ENCODE measurements around the gene ERGIC1.
"Not testable (repeated sequence)": the region's sequence is repeated elsewhere in the genome, so short reads cannot be mapped to it uniquely, and the experiment has no call there.

ERGIC1 gene

DNA sequence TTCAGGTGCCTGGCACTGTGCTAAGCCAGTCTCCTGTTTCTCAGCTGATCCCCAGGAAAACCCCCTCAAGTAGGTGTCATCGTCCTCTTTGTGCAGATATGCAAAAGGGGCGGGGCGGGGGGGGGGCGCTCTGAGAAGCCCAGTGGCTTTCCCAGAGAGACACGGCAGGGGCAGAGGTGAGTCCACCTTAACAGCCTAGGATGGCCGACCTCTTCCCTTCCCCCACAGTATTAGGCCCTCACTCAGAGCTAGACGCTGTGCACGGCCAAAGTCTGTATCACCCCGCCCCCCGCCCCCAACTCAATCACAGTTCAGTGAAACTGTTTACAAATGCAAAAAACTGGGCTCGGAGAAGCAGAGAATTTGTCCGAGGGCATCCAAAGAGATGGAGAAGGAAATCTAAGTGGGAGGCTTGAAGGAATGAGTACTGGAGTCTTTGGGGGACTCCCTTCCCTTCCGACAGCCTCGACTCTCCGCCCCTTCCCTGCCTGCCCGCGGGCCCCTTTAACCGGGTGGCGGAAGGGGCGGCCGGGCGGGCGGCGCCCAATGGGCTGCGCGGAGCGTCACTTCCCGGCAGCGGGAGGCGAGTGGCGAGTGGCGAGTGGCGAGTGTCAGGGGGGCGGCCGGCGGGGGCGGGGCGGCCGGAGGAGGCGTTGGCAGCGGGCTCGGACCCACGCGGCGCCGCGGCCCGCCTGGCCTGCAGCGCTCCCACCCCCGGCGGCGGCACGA, at the start of gene ERGIC1:
Gene ERGIC1, plus strand, starts transcription at position 566 of the 729 bp plus-strand sequence. Its CDS starts 163 bp downstream, at position 729.
- Histone ChIP-seq H3K27me3 (replicated peaks; ENCODE audit: control insufficient read depth, insufficient read depth, low read length) (no peaks in the 10 kb centered on the region), H3K36me3 (ENCODE audit: control insufficient read depth, insufficient read depth, low read length) (peaks cover 2% of the 10 kb centered on the region; the same call in 1 of the 2 replicates), H3K4me3 (replicated peaks; ENCODE audit: low read depth, low read length) (peak within 1 kb of the TSS; percentile 98)
- peak; percentile 89 for DNase-seq (ENCODE audit: extremely low read depth, insufficient read length)
- TF ChIP-seq CTCF (IDR thresholded peaks at IDR 0.05; ENCODE audit: insufficient read depth, low read length, poor library complexity, severe bottlenecking): no peak

DNA sequence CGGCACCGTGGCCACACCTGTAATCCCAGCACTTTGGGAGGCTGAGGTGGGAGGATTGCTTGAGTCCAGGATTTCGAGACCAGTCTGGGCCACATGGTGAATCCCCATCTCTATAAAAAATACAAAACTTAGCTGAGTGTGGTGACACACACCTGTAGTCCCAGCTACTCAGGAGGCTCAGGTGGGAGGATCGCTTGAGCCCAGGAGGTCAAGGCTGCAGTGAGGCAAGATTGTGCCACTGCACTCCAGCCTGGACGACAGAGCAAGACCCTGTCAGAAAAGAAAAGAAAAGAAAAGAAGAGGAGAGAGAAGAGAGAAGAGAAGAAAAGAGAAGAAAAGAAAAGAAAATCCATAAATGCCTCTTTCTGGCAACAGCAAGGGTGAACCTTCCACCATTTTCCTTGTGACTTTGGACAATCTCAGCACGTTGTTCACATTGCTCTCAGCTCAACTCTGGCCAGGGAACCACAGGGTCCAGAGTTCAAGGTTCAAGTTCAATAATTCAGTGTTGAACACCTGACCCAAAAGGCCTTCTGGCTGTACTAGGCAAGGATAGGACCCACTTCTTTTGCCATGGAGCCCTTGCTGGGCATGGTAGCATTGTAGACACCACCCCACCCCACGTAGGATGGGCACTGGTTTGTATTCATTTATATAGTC, 48.5 kb upstream of the ERGIC1 start:
- no peak for TF ChIP-seq CTCF (IDR thresholded peaks at IDR 0.05; ENCODE audit: insufficient read depth, low read length, poor library complexity, severe bottlenecking)
- Histone ChIP-seq H3K27me3 (replicated peaks; ENCODE audit: control insufficient read depth, insufficient read depth, low read length) (no peaks in the 10 kb centered on the region), H3K4me3 (replicated peaks; ENCODE audit: low read depth, low read length) (no peak overlapping the region), H3K36me3 (ENCODE audit: control insufficient read depth, insufficient read depth, low read length) (no peaks in the 10 kb centered on the region)
- no peak for DNase-seq (ENCODE audit: extremely low read depth, insufficient read length)

DNA sequence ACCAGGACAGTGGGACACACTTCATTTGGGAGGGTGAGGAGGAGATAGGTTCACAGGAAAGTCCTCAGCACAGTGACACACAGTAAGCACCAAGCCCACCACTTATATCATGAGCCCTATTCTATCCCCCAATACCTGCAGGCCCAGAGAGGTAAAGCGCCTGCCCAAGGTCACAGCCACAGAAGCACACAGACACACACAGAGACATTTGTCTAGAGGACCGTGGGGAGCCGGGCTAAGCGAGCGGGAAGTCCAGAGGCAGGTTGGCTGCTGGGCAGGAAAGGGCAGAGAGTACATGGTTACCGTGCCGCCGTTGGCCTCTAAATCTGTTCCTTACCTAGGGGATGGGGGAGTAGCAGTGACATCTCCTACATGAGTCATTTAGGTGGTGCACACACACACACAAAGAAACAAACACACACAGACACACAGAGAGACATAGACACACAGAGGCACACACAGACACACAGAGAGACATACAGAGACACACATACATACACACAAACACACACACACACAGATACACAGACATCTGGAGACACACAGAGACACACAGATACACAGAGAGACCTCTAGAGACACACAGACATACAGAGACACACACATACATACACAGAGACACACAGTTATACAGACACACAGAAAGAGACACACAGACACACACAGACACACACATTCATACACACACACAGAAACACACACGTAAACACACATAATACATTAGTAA, 47.2 kb upstream of the ERGIC1 start:
- no peaks in the 10 kb centered on the region for H3K27me3 ChIP-seq (replicated peaks; ENCODE audit: control insufficient read depth, insufficient read depth, low read length)
- H3K36me3 ChIP-seq (ENCODE audit: control insufficient read depth, insufficient read depth, low read length): no peaks in the 10 kb centered on the region
- DNase-seq (ENCODE audit: extremely low read depth, insufficient read length): no peak
- no peak overlapping the region for H3K4me3 ChIP-seq (replicated peaks; ENCODE audit: low read depth, low read length)
- no peak for TF ChIP-seq CTCF (IDR thresholded peaks at IDR 0.05; ENCODE audit: insufficient read depth, low read length, poor library complexity, severe bottlenecking)

- DNase-seq (ENCODE audit: extremely low read depth, insufficient read length); H3K4me3 ChIP-seq (replicated peaks; ENCODE audit: low read depth, low read length): not testable (repeated sequence)
These were observed 46.5 kb upstream of the ERGIC1 start for GRCh38 chr5:172787538-172787937.

GRCh38 chr5:172788771-172789686, 45.0 kb upstream of the ERGIC1 start:
- Histone ChIP-seq H3K4me3 (replicated peaks; ENCODE audit: low read depth, low read length) (no peak overlapping the region), H3K27me3 (replicated peaks; ENCODE audit: control insufficient read depth, insufficient read depth, low read length) (no peaks in the 10 kb centered on the region), H3K36me3 (ENCODE audit: control insufficient read depth, insufficient read depth, low read length) (no peaks in the 10 kb centered on the region)
- no peak for DNase-seq (ENCODE audit: extremely low read depth, insufficient read length)
- no peak for TF ChIP-seq CTCF (IDR thresholded peaks at IDR 0.05; ENCODE audit: insufficient read depth, low read length, poor library complexity, severe bottlenecking)

More at GRCh38 chr5:172787538-172787937, 46.5 kb upstream of the ERGIC1 start:
- H3K36me3 ChIP-seq (ENCODE audit: control insufficient read depth, insufficient read depth, low read length); H3K27me3 ChIP-seq (replicated peaks; ENCODE audit: control insufficient read depth, insufficient read depth, low read length): not testable (repeated sequence)
